ENCODE data around the gene TRPC3.

The TRPC3 gene

GRCh38 chr4:121873604-121874003, 78.3 kb downstream of the TRPC3 start:
- no peak for DNase-seq

DNA sequence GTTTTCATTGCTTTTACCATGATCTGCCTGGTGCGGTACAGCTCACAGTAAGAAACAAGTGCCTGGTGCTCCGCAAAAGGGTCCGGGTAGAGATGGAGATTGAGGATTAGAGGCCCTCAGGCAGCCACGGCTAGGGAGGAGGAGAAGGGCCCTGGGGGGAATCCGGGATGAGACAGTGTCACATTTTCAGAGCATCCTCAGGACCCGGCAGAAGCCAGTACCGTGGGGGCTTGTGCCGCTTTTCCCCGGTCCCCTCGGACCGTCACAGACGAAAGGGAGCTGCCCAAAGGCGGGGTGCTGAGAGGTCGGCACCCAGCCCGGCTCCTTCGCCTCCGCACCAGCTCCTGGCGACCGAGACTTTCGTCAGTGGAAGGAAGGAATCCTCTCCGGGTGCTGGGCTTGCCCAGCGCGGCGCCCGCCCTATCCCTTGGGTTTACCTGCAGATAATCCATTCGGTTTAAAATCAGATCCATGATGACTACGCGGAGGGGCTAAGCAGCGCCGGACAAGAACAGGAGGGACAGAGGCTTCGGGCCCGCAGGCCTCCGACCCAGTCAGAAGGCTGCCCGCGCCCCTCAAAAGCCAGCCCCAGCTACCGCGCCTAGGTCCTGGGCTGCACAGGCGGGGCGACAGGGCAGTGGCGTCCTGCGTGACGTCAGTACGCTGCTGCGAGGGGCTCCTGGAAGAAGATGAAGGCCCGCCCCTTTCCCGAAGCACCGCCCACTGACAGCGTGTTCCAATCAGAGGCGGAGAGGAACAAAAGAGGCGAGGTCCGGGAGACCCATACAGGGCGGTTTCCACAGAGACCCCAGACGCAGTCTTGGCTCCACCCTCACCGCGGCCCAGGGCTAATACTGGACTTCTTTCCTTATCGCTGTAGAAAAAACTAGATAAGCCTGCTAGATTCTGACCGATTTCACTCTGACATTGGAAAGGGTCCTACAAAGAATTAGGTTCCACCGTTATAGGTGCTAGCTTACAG, 81.7 kb downstream of the TRPC3 start, which contains the start of gene BBS7:
TSS of gene BBS7 (minus strand) at position 634 of the 982 bp plus-strand sequence. CDS start at position 473, 161 bp downstream.
- DNase-seq, result peak; percentile 95 to 96

DNA sequence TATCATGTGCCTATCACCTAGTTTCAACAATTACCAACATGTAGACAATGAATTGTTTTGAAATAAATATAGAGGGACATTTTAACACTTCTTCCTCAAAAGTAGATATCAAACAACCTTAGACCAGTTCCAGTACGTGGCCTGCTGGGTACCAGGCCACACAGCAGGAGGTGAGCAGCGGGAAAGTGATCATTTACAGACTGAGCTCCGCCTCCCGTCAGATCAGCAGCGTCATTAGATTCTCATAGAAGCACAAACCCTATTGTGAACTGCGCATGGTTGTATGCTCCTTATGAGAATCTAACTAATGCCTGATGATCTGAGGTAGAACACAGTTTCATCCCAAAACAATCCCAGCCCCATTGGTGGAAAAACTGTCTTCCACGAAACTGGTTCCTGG, 88.1 kb downstream of the TRPC3 start:
- no peak for DNase-seq

DNA sequence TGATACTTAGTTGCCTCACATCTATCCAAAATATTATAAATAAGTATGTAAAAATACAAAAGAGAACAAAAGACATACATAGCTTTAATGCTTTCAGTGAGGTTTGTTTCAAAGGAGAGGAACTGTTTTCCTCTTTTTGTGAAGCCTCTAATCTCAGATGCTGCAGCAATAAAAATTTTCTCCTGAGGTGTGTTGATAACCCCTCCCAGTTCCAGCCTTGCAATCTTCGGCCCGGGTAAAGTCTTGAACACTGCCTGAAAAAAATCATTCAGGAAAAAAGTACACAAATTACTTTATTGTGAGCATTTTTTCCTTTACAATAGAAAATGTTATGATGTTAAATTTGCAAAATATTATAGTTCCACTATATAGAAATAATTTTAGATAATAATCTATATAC, 90.4 kb downstream of the TRPC3 start:
- no peak for DNase-seq

- no peak for DNase-seq
These were observed 91.7 kb downstream of the TRPC3 start for GRCh38 chr4:121860121-121860520.

GRCh38 chr4:121851354-121851753, 100.5 kb downstream of the TRPC3 start:
- no peak for DNase-seq

- no peak for DNase-seq
These were observed 105.2 kb downstream of the TRPC3 start for GRCh38 chr4:121846662-121847061.

- DNase-seq, result no peak
These were observed 109.0 kb downstream of the TRPC3 start for GRCh38 chr4:121842862-121843261.

DNA sequence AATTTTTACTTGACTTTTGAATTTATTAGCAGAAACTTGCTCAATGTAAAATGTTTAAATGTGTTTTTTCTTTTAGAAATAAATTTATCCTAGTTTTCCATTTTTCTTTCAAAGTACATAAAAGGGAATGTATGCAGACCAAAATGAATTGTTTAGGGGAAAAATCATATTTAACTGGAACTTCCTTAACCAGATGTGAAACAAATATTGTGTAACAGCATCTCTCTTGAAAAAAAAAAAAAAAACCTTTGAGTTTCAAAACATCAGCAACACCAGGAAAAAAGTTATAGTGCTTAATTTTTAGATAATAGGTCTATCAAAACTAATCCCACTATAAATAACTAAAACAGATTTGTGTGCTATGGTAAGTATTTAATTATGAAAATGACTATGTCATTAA, 113.7 kb downstream of the TRPC3 start:
- peak in 1 of 2 donors; percentile 65 for DNase-seq

DNA sequence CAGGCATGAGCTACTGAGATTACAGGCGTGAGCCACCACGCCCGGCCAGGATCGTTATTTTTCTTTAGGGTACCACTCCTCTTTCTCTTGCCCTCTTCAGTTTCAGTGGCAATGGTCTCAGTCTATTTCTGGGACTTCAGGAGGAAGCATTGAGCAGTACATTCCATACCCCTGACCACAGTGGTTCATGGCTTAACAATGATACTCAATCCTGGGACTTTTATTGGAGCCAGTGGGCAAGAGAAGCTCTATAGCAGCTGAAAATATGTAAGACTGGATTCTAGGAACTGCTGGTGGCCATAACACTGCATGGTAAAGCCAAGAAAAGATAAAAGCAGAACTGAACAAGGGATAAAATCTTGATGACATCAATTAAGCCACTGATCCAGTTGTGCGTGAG, 122.3 kb downstream of the TRPC3 start:
- no peak for DNase-seq
